Activated CD4-positive, alpha-beta T cell treated with anti-CD3 and anti-CD28 coated beads, Interleukin-2, amount 10 ng/mL, durations not matched to agents 24 days and 14 days (primary cell): ENCODE data around the gene PAK5. TPM values are rescaled to one million over a fixed set of nuclear protein-coding genes. Genes with fewer than 3 reads are reported as not detected.

Source experiments
- total RNA-seq: library from RNA; stranded (reverse); gene quantifications from 2 replicates; pipeline ENCODE4 v1.2.3, GENCODE V29; 2022

PAK5 gene
- total RNA-seq, 1 donor from 2014 or later: not detected

Other genes with a start within 250 kb of the PAK5 start
- 0.24 and 0.58 TPM in 2 replicates for gene ANKEF1, start 195.9 kb upstream of the PAK5 start, total RNA-seq